K562 (cell line): ENCODE measurements around the gene SPAG16. TPM values are rescaled to one million over a fixed set of nuclear protein-coding genes. Genes with fewer than 3 reads are reported as not detected.

Experiments used
- CAMTA2 ChIP-seq: fragments of 250-450 bp; sonication (Bioruptor Pico); conservative IDR thresholded peaks from 2 replicates; pipeline ENCODE4 v1.5.1; 2022
- CREM ChIP-seq: IDR thresholded peaks from 2 replicates; pipeline ENCODE4 v1.6.1; 2014; ENCODE audit warnings: antibody characterized with exemption, low read depth
- HMG20B ChIP-seq: fragments of 250-450 bp; sonication (Bioruptor Pico); IDR thresholded peaks from 2 replicates; pipeline ENCODE4 v1.5.0; 2021; ENCODE audit warnings: mild to moderate bottlenecking
- HOXB6 ChIP-seq: fragments of 250-450 bp; sonication (Bioruptor Pico); IDR thresholded peaks from 2 replicates; pipeline ENCODE4 v1.5.1; 2022; ENCODE audit warnings: mild to moderate bottlenecking, borderline replicate concordance
- NFE2 ChIP-seq: IDR thresholded peaks from 2 replicates; pipeline ENCODE4 v1.6.1; 2014; ENCODE audit warnings: antibody characterized with exemption, low read depth
- NFE2L1 ChIP-seq: fragments of 450-650 bp; IDR thresholded peaks from 2 replicates; pipeline ENCODE4 v1.6.1; 2016; ENCODE audit warnings: missing genetic modification characterization, low read depth, mild to moderate bottlenecking, missing compliant biosample characterization, moderate library complexity, borderline replicate concordance
- PHB ChIP-seq: fragments of 250-450 bp; sonication (Bioruptor Pico); IDR thresholded peaks from 2 replicates; pipeline ENCODE4 v1.5.0; 2021
- RAD51 ChIP-seq: fragments of 450-650 bp; IDR thresholded peaks from 2 replicates; pipeline ENCODE4 v1.7.1; 2016; ENCODE audit warnings: low read depth, mild to moderate bottlenecking, borderline replicate concordance
- SMAD3 ChIP-seq: fragments of 450-650 bp; formaldehyde crosslinking; conservative IDR thresholded peaks from 2 replicates; pipeline ENCODE4 v1.4.0; 2020; ENCODE audit warnings: mild to moderate bottlenecking
- SMC3 ChIP-seq: conservative IDR thresholded peaks from 2 replicates; pipeline ENCODE4 v1.6.1; 2011; ENCODE audit warnings: low read depth, low read length, improper control_type of control experiment; ENCODE audit not compliant: insufficient read depth
- THRAP3 ChIP-seq: fragments of 450-650 bp; IDR thresholded peaks from 2 replicates; pipeline ENCODE4 v1.6.1; 2016; ENCODE audit warnings: mild to moderate bottlenecking, inconsistent platforms, borderline replicate concordance
- ZNF551 ChIP-seq: fragments of 250-450 bp; sonication (Bioruptor Pico); IDR thresholded peaks from 2 replicates; pipeline ENCODE4 v1.5.0; 2021; ENCODE audit warnings: mild to moderate bottlenecking, moderate library complexity
- ZNF79 ChIP-seq: fragments of 250-450 bp; sonication (Bioruptor Pico); IDR thresholded peaks from 2 replicates; pipeline ENCODE4 v1.4.0; 2020; ENCODE audit warnings: low read depth, mild to moderate bottlenecking, moderate library complexity
- polyA plus RNA-seq, 8 experiments: library from polyadenylated mRNA; depleted of rRNA in 4 of 8; stranded (reverse) in 5 of 8; unstranded in 3 of 8; fragments of >200 nt; fragmentation: Nextera tagmentation in 2 of 8; fragmentation: Illumina TruSeq in 1 of 8; extraction: Ambion mirVana in 2 of 8; extraction: Trizol in 1 of 8; gene quantifications; 2 replicates each; pipeline versions ENCODE4 v1.2.1 to v1.2.3, GENCODE V29; 2011 to 2014; ENCODE audit warnings: inconsistent platforms in 1 of 8, missing spikeins in 1 of 8
- total RNA-seq, 7 experiments: library from RNA; depleted of rRNA in 6 of 7; stranded (reverse); fragments of >200 nt in 6 of 7; fragmentation: Illumina TruSeq in 2 of 7; extraction: Trizol in 2 of 7; gene quantifications; 2 replicates each; pipeline versions ENCODE4 v1.2.1 to v1.2.3, GENCODE V29; 2011 to 2021; ENCODE audit warnings: low replicate concordance in 1 of 7
- TF ChIP-seq, protein P1 (sequence below): sonication (generic); formaldehyde crosslinking; IDR thresholded peaks from 2 replicates; pipeline ENCODE4 v1.8.0; 2022; ENCODE audit warnings: mild to moderate bottlenecking, low read depth, missing genetic modification reagents
- TF ChIP-seq, protein P2 (sequence below), 2 experiments: fragments of 450-650 bp; formaldehyde crosslinking in 1 of 2; IDR thresholded peaks; 2 replicates each; pipeline versions ENCODE4 v1.4.0 to v1.6.1; 2014 to 2020; ENCODE audit warnings: mild to moderate bottlenecking in 2 of 2, borderline replicate concordance in 1 of 2, low read depth in 1 of 2

The SPAG16 gene
- total and polyA plus RNA-seq, 9 of the 15 experiments (the other 6 are each of a cell fraction or from before 2014, with no cell fraction given), result 0.98 to 5.9 (median 3.5) TPM

DNA sequence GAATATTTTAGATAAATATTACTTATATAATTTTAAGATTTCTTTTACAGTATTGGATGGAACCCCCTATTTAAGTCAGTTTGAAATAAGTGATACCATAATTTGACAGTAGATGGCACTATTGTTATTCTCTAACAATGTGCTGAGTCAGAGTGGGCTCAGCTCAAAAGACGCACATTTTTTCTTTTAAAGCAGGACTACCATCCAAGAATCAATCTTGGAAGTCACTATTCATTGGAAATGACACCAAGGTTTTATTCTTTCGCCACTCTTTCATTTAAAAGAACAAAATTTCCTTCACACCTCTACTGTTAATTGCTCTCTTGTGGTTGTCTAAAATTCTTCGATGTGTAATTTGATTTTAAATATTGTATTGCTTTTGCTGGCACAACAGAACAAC, 32.6 kb upstream of the SPAG16 start (continued):
- TF ChIP-seq, protein P1, sequence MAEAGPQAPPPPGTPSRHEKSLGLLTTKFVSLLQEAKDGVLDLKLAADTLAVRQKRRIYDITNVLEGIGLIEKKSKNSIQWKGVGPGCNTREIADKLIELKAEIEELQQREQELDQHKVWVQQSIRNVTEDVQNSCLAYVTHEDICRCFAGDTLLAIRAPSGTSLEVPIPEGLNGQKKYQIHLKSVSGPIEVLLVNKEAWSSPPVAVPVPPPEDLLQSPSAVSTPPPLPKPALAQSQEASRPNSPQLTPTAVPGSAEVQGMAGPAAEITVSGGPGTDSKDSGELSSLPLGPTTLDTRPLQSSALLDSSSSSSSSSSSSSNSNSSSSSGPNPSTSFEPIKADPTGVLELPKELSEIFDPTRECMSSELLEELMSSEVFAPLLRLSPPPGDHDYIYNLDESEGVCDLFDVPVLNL, result no peak
- TF ChIP-seq ZNF79 (CRISPR knock-in tag) (no peak), RAD51 (no peak), SMC3 (0 out of 2 replicates have a peak, but pooled peaks have one; percentile 28), ZNF551 (CRISPR knock-in tag) (no peak), CREM (no peak), HMG20B (no peak), PHB (CRISPR knock-in tag) (no peak), SMAD3 (CRISPR knock-in tag) (no peak), NFE2 (peak; percentile 99), CAMTA2 (CRISPR knock-in tag) (no peak), HOXB6 (no peak), THRAP3 (no peak), NFE2L1 (tag) (peak; percentile 66)
- TF ChIP-seq, protein P2, sequence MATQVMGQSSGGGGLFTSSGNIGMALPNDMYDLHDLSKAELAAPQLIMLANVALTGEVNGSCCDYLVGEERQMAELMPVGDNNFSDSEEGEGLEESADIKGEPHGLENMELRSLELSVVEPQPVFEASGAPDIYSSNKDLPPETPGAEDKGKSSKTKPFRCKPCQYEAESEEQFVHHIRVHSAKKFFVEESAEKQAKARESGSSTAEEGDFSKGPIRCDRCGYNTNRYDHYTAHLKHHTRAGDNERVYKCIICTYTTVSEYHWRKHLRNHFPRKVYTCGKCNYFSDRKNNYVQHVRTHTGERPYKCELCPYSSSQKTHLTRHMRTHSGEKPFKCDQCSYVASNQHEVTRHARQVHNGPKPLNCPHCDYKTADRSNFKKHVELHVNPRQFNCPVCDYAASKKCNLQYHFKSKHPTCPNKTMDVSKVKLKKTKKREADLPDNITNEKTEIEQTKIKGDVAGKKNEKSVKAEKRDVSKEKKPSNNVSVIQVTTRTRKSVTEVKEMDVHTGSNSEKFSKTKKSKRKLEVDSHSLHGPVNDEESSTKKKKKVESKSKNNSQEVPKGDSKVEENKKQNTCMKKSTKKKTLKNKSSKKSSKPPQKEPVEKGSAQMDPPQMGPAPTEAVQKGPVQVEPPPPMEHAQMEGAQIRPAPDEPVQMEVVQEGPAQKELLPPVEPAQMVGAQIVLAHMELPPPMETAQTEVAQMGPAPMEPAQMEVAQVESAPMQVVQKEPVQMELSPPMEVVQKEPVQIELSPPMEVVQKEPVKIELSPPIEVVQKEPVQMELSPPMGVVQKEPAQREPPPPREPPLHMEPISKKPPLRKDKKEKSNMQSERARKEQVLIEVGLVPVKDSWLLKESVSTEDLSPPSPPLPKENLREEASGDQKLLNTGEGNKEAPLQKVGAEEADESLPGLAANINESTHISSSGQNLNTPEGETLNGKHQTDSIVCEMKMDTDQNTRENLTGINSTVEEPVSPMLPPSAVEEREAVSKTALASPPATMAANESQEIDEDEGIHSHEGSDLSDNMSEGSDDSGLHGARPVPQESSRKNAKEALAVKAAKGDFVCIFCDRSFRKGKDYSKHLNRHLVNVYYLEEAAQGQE (IDR thresholded peaks at IDR 0.05; ENCODE audit: borderline replicate concordance), result peak; percentile 54
- TF ChIP-seq, protein P2 (CRISPR knock-in tag; IDR thresholded peaks at IDR 0.05; ENCODE audit: low read depth), result no peak
